ENCODE results near the gene GPR63. TPM values are rescaled to one million over a fixed set of nuclear protein-coding genes. Genes with fewer than 3 reads are reported as not detected.

GPR63 gene
- 14.3 TPM for total RNA-seq

GRCh38 chr6:96837081-96837971, at the start of gene GPR63:
Gene GPR63, minus strand, starts transcription at chr6:96837477. Its CDS starts 37,746 bp downstream, at chr6:96799731.

Other genes starting within 250 kb of the GPR63 start
- 64.1 TPM for gene NDUFAF4, start 60.4 kb upstream of the GPR63 start, total RNA-seq
- 19.6 TPM for gene KLHL32, start 87.3 kb upstream of the GPR63 start, total RNA-seq

Data from diencephalon (tissue), 1 donor.